Stimulated activated CD4-positive, alpha-beta T cell treated with anti-CD3 and anti-CD28 coated beads, Interleukin-4, amount 100 ng/mL, for 48 hours (primary cell): Measurements from ENCODE around the gene REEP1.
"Not testable (repeated sequence)": the region's sequence is repeated elsewhere in the genome, so short reads cannot be mapped to it uniquely, and the experiment has no call there.

Source experiments
- DNase-seq, 2 donors: peaks; one replicate each; pipeline ENCODE4 v3.0.0-alpha.2; 2020; ENCODE audit warnings: low read depth in 2 of 2

Gene REEP1

GRCh38 chr2:86243950-86244733 is 93.3 kb downstream of the REEP1 start:
- no peak for DNase-seq

- no peak for DNase-seq
Observed at GRCh38 chr2:86243272-86243671, 94.2 kb downstream of the REEP1 start.

GRCh38 chr2:86241611-86242010 is 95.8 kb downstream of the REEP1 start:
- DNase-seq = no peak

- DNase-seq = no peak
Observed at GRCh38 chr2:86240251-86240650, 97.2 kb downstream of the REEP1 start.

GRCh38 chr2:86239745-86240144 is 97.7 kb downstream of the REEP1 start:
- no peak for DNase-seq

DNA sequence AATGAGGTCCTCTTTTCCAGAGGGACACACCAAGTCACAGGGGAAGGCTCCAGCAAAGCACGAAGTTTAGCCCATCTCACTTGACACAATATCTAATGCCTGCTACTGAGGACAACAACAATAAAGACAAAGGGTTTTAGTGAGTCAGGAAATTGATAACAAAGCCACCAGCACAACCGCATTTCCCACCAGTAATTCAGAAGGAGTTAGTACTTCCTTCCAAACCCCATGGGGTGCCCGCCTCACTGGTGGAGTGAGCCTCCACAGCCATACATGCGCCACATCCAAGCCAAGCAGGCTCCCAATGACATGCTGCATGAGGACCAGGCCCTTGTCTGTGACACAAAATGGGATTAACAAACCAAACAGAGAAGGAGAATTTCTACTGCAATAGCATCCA is 98.1 kb downstream of the REEP1 start:
- no peak for DNase-seq

- peak; percentile 19 to 42 for DNase-seq
Observed at GRCh38 chr2:86238354-86238753, 99.1 kb downstream of the REEP1 start.

DNA sequence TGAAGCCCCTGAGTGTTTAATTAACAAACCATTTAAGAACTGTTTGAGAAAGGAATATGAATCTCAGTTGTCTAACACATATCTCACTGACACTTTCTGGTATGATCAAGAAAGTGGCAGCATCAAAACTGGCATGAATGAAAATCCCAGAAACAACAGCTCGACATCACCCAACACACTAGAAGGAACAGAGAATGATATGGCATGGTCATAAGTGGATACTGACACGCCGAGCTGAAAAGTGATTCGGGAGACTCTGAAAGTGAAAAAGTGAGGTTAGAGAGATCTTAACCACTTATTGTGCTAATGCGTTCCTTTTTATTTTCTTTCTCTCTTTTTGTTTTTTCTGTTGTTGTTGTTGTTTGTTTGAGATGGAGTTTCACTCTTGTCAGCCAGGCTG is 100.3 kb downstream of the REEP1 start:
- DNase-seq = no peak

DNA sequence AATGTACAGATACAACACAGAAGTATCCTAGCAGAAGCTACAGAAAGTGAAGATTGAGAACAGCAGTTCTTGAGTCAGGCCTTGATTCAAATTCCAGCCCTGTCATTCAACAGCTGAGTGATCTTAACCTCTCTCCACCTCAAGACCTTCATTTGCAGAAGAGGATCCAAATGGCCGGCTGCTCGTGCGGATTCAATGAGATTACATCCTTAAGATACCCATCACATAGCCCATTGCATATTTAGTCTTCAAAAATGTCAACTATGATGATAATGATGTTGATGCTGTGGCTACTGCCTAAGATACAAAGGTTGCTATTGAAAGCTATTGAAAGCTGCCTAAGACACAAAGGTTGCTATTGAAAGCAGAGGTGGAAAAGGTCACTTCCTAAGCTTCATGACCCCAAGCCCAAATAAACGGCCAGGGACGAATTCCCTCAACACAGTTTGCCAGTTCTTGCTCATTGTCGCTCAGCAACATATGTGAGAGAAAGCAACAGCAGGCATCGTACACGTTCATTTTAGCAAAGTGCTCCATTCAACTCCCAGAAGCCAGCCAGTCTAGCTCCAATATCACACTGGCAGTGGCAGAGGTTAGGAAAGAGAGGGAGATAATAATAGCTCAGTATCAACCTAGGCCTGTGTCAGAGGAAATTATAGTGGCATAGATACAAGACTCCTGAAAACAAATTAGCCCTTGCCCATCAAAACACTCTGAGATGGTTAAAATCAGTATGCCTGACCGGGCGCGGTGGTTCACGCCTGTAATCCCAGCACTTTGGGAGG is 102.0 kb downstream of the REEP1 start:
- DNase-seq = no peak

GRCh38 chr2:86234563-86235131 is 102.8 kb downstream of the REEP1 start:
- no peak for DNase-seq

DNA sequence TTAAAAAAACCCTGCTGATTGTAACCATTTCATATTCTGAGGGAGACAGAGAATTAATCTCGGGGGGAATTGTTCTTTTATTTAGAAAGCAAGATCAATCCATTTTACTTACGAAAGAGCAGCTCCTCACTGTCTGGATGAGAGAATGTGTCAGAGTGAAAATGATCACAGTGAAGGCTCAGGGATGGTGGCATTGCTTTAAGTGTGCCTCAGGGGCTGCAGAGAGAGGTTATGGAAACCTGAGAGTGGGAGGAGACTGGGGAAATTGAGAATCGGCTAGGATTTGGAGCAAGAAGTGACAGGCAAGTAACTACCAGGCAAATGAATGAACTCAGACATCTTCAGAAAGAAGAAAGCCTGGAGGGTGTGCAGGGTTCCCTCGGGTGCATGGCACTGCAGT is 104.0 kb downstream of the REEP1 start:
- DNase-seq = no peak

DNA sequence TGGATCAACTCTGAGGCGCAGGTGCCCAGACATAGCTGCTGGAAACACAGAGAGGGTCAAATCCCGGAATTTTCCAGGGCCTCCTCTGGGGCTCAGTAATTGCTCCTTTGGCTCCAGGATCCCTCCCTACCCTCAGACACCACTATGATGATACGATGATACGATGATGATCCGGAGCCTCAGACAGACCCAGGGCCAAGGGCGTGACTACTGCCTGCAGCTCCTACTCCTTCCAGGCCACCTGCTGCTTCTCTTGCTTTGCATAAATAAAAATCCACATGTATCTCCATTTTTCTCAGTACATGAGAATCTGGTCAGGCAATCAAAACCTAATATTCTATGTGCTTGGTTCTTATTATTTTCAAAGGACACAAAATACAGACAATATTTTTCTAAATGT is 104.5 kb downstream of the REEP1 start:
- DNase-seq = no peak

GRCh38 chr2:86232373-86232784 is 105.0 kb downstream of the REEP1 start:
- DNase-seq = no peak

- DNase-seq = no peak
Observed at GRCh38 chr2:86231680-86232372, 105.6 kb downstream of the REEP1 start.

DNA sequence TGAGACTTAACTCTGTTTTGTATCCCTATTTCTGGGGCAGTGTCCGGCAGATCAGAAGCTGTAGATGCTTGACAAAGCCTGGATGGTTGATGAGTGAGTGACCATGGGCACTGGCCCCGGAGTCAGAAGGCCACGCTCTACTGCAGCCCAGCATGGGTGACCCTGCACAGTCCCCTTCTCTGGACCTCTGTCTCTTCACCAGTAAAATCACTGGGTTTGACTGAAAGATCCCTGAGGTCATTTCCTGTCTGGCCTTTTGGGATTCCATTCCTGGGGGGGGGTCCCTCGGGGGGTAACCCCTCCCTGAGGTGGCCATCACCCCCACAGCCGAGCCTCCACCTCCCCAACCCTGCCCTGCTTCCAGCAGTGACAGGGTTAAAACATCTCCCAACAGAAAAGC is 106.5 kb downstream of the REEP1 start:
- no peak for DNase-seq

GRCh38 chr2:86229221-86229620 is 108.2 kb downstream of the REEP1 start:
- no peak for DNase-seq

- DNase-seq = not testable (repeated sequence)
Observed at GRCh38 chr2:86228574-86228973, 108.9 kb downstream of the REEP1 start.

DNA sequence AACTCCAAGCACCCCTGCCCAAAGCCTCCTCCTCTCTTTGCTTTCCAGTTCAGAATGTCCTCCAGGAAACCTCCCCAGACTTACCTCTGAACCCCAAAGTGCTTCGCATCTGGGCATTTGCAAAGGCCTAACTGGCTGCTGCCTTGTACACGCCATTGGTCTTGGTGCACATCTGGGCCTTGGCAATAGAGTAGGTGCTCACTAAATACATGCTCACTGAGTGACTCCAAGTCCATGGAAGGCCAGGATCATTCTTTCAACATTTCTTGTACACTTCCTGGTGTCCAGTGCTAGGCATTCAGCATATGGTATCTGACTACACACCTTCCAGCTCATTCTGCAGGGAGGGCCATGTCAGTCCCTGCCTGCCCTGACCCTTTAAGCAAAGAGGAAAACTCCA is 109.7 kb downstream of the REEP1 start:
- no peak for DNase-seq

DNA sequence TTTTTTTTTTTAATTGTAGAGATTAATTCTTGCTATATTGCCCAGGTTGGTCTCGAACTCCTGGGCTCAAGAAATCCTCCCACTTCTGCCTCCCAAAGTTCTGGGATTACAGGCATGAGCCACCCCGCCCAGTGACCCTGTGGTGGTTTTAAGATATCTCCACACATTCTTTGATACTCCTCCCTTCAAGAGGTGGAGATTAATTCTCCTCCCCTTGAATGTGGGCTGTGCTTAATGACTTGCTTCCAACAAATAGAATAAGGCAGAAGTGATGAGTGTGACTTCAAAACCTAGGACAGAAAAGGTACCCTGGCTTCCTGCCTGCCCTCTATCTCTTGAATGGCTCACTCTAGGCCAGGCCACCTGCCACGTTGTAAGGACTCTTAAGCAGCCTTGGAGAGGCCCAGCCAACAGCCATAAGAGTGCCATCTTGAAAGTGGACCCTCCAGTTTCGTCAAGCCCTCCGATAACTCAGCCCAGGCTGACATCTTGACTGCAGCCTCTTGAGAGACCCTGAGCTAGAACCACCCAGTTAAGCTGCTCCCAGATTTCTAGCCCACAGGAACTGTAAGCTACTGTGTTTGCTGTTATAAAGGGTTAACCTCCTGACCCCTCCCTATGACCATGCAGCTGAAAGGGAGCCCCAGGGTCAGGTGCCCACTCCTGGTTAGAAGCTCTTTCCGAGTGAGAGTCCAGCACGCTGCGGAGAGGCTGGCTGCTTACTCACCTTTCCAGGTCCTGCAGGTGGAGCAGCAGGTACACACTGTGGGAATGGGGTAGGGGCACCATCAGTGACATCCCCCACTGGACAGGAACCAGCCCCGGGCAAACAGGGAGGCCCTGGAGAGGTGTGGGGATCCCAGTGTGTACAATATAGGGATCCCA is 110.5 kb downstream of the REEP1 start:
- DNase-seq = no peak

GRCh38 chr2:86226070-86226469 is 111.4 kb downstream of the REEP1 start:
- no peak for DNase-seq

- DNase-seq = peak; percentile 33 to 38
Observed at GRCh38 chr2:86225581-86225980, 111.8 kb downstream of the REEP1 start.
